GM04503 (cell line): ENCODE data around the gene GPM6B.

Experiments used
- DNase-seq: peaks from one replicate; pipeline ENCODE4 v3.0.0-alpha.2; 2012; ENCODE audit warnings: low read depth

GPM6B gene, protein sequence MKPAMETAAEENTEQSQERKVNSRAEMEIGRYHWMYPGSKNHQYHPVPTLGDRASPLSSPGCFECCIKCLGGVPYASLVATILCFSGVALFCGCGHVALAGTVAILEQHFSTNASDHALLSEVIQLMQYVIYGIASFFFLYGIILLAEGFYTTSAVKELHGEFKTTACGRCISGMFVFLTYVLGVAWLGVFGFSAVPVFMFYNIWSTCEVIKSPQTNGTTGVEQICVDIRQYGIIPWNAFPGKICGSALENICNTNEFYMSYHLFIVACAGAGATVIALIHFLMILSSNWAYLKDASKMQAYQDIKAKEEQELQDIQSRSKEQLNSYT

DNA sequence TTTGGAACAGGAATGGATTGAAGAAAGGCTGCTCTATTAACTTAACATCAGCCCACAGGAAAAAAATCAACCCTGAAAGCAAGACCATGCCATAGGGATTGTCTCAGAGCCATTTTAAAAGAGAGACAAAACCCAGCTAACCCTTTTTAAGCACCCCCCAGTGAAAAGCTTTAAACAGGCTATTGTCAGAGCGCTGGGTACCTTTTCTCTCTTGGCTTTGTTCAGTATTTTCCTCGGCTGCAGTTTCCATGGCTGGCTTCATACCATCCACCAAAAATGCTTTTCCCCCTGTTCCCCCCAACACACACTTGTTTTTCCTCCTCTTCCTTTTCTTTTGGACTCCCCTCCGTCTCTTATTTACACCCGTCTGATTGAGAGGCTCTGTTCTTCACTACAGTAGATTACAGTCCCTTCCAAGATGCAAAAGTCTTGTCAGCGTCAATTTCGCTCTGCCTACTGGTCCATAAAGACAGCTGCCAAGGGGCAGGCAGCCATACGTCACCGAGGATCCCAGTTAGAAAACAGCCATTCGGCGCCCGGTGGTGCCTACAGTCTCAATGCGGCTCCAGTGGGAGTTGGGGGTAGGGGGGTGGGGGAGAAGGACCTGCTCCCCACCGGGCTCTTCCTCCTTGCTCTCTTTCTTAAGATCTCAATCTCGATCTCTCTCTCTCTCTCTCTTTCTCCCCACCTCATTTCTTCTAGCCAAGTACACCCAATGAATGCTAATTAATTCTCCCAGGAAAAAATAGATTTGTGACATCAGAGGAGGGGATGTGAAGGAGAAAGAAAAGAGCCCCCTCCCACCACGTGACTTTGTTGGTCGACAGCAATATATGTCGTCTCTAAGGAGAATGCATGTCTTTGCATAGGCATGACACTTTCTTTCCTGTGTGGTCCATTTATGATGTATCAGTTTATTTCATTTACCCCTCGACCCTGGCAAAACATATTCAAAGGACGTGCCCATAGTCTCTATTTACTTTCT lies at the start of gene GPM6B:
TSS of gene GPM6B (minus strand) at position 451 of the 985 bp plus-strand sequence. CDS start at position 262, 189 bp downstream.
- no peak for DNase-seq

DNA sequence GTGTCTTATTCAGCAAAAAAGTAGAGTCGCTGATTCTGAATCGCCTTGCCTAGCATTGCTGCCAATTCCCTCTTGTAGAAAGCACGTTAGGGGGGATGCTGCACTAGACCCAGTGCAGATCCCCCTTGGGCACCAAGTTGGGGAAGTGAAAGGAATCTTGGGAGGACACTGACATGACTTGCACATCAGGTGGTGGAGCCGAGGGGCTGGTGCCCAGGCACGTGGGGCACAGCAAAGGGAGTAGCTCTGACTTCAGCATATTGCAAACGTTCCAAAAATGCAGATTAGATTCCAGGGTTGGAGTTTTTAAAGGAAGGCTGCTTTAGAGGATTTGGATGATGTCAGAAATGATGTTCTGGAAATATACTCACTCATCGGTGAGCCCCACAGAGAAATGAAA lies 47.4 kb upstream of the GPM6B start:
- DNase-seq: no peak

DNA sequence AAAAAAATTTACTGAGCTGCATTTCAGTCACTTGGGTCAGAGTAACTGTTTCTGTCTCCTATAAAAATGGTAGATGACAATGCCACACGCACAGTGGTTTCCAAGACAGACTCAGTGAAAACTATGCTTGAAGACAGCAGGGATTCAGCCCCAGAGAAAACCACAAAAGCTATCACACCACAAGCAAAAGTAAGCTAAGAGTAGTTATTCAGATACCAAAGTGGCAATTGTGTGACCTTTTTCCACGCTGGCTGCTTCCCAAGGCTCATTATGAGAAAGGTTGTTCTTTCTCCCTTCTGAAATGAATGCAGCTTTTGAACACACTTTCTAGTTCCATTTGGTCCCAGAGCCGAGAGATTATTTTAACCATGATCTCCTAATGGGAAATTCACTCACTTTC lies 46.4 kb upstream of the GPM6B start:
- DNase-seq: no peak

GRCh38 chrX:13859724-13860123 lies 42.8 kb upstream of the GPM6B start:
- no peak for DNase-seq

GRCh38 chrX:13857804-13858203 lies 40.9 kb upstream of the GPM6B start:
- DNase-seq: no peak

DNA sequence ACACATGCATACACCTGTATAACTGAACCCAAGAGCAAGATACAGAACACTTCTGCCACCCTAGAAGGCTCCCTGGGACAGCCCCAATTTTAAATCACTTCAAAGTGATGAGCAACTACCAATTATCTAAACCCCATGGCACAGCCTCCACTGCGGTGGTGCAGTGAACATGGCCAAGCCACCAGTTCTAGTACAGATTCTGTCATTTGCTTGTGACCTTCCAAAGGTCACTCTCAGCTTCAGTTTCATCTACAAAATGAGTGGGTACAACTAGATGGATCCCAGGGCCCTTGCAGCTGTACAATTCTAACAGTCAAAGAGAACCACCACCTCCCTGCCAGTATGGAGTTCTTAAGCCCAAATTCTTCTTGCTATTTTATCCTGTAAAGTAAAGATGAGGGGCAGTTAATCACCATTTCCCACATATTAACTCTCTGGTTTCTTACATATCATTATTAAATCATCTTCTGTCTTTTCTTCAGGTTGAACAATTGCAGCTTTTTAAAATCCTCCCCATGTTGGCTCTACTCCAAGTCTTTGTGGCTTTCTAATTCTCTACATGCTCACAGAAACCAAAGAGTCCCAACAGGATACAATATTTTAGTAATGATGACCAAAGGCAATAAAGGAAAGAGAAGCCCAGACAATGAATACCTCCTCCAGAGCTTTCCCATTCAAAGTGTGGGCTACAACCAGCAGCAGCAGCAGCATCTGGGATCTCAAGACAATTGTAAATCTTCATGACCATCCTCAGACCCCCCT lies 39.0 kb upstream of the GPM6B start:
- DNase-seq: no peak

DNA sequence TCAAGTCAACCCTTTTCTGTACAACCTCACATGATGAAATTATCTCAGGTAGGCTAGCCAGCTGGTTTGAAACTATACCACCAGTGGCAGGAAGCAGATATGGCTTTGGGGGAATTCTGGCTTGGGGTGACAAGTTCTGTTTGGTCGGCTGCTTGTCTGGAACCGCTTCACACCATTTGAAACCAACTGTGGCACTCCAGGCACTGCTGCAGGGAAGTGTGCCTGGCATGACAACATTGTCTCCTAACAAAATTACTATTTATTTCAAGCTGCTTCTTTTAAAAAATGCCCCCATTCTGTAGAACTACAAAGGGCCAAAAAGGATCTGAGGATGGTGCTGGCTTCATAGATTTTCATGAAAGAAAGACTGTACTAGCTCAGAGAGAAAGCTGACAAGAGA lies 37.1 kb upstream of the GPM6B start:
- no peak for DNase-seq

GRCh38 chrX:13852001-13852695 lies 35.3 kb upstream of the GPM6B start:
- no peak for DNase-seq

- no peak for DNase-seq
These were observed 29.0 kb upstream of the GPM6B start for GRCh38 chrX:13845721-13846378.

- no peak for DNase-seq
These were observed 26.3 kb upstream of the GPM6B start for GRCh38 chrX:13843150-13843721.

DNA sequence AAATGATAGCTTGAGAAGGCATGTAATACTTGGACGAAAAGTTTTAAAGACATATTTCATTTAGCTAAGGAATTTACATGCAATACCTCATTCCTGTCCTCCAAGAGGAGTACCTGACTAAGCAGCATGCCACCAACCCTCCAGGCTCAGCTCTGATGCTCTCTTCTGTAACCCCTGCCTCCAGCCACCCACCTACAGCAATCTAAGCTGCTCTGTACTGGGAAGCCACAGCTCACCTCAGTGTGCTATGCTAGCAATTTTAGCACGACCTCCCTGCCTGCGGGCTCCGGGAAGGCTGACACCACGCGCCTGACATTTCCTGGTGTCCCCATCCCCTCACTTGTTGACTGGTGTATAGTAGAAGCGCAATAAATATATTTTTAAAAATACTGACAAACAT lies 23.2 kb upstream of the GPM6B start:
- no peak for DNase-seq

GRCh38 chrX:13837290-13837745 lies 20.4 kb upstream of the GPM6B start:
- DNase-seq: no peak

DNA sequence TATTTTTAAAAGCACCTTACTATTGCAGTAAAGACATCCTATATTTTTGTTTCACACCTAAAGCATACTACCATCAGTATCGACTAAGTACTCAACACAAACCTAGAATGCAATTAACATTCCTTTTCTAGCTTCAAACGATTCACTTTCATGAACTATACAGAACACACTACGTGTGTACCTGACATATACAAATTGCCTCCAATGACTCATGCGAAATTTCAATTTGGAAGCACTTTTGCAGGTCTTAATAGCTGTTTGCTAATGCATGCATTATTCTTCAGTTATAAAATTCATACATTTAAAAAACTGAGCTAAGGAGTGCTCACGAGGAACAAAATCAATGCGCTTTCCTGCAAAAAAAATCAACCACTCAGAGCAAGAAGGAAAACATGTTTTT lies 19.7 kb upstream of the GPM6B start:
- no peak for DNase-seq

DNA sequence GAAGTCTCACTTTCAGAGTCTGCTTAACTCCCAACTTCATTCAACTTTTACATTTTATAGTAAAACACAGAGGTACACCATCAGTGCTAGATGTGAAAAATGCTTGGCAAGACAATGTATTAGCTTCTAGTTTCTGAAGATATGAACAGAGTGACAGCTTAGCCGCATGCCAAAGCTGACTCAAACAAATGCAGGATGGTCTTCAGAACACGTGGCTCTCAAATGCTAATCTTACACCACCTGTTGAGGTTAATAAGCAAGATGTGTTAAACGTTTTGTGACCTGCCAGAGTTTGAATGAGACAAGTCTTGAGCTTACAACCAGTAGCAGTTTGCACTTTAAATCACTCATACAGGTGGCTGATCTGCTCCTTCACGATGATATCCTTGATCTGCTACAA lies 18.9 kb upstream of the GPM6B start:
- DNase-seq: no peak

GRCh38 chrX:13834355-13834754 lies 17.5 kb upstream of the GPM6B start:
- no peak for DNase-seq

- DNase-seq: no peak
These were observed 13.1 kb upstream of the GPM6B start for GRCh38 chrX:13829983-13830382.

- no peak for DNase-seq
These were observed 11.5 kb upstream of the GPM6B start for GRCh38 chrX:13828392-13828791.

DNA sequence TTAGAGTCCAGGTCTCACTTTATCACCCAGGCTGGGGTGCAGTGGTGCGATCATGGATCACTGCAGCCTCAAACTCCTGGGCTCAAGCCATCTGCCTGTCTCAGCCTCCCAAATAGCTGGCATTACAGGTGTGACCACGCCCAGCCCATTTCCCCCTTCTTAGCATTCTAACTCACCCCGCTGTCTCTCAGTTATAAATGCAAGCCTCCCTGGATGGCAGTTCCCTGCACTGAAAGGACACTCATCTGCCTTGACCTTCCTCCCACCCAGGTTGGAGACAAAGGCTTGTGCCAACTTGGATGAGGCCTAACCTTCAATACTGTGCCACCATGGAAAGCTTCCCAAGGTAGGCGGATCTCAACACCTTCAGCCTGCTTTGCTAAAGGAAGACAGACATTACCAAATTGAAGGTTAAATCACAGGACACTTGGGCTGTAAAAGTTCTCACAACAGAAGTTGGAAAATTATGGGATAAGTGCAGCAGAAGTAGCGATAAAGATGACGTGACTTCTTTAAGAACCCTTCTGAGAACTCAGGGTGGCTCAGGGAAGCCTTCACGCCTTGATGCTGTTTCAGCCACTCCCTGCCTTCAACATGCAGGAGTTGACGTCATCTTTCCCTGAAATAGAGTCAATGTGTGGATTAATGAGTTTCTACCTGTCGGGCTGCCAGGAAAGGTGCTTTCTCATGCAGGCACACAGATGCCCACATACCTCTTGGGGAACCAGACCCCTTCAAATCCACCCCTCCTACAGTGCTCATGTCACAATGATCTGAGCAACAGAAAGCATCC lies 10.6 kb upstream of the GPM6B start:
- DNase-seq: no peak

DNA sequence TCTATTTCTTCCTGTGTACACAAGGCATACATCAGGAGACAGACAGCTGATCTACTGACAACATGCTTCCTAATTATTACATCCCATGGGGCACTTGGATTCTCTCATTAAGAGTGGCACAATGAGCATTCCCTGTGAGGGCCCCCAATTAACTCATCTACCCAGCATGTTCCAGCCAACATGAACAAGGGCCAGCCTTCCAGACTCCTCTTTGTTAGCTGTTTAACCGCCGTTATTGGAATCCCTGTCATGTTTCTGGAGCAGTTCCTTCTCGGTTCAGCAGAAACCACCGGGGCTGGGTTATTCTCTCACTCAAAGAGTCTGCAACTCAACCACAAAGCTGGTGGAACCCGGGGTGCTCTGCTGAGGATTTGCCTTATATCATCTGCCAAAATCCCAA lies 9.9 kb upstream of the GPM6B start:
- no peak for DNase-seq

DNA sequence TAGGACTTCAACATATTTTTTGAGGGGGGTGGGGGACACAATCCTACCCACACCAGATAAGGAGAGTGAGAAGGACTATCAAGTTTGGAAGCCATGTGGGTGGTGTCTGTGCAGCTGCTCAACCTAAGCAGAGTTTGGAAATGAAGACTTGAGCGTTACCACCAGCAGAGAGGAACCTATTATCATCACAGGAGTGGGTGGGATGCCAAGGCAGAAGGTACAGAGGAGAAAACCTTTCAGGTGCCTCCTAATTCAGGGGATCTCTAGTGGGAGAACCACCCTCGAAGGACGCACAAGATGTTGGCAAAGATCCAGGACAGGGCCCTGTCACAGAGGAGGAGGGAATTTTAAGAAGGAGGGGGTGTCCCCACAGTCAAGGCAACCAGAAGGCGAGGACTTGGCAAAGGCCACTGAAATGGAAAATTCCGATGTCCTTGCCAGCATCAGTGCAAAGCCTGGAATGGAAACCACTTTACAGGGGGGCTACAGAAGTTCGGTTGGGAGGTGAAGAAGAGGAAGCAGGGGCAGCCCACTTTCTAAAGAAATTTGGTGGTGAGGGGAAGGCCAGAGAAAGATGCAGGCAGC lies 8.4 kb upstream of the GPM6B start:
- no peak for DNase-seq
